ENCODE data around the gene CREG2. TPM values are rescaled to one million over a fixed set of nuclear protein-coding genes. Genes with fewer than 3 reads are reported as not detected.

The CREG2 gene
- 0.88 and 3.9 TPM in 2 replicates for total RNA-seq

GRCh38 chr2:101387151-101387834 lies at the start of gene CREG2:
Gene CREG2, minus strand, starts transcription at chr2:101387503. Its CDS starts 46 bp downstream, at chr2:101387457.

GRCh38 chr2:101308432-101309210 lies 78.7 kb downstream of the CREG2 start, which contains the start of gene RNF149:
Gene RNF149, minus strand, starts transcription at chr2:101308701. Its CDS starts 113 bp downstream, at chr2:101308588.

Other genes starting within 250 kb of the CREG2 start
- 24.7 and 28.7 TPM in 2 replicates for gene TBC1D8, start 236.1 kb downstream of the CREG2 start, total RNA-seq
- gene CNOT11, start 134.6 kb downstream of the CREG2 start, total RNA-seq: 59.6 and 65.2 TPM in 2 replicates
- gene RNF149, start 78.8 kb downstream of the CREG2 start, total RNA-seq: 53.5 and 55.7 TPM in 2 replicates
- gene RFX8, start 87.6 kb upstream of the CREG2 start, total RNA-seq: 0.09 and 0.85 TPM in 2 replicates